Measurements from ENCODE around the gene INF2.
"Not testable (repeated sequence)": the region's sequence is repeated elsewhere in the genome, so short reads cannot be mapped to it uniquely, and the experiment has no call there.

Gene INF2

GRCh38 chr14:104723651-104724406 lies 34.4 kb downstream of the INF2 start, which contains the start of gene ADSS1:
TSS of gene ADSS1 (plus strand) at chr14:104724229. CDS start at chr14:104724271, 42 bp downstream.
- DNase-seq (peak; percentile 63 to 75), ATAC-seq (peak; percentile 76)
- H3K27ac Mint-ChIP-seq: no peak within 1 kb of the TSS

DNA sequence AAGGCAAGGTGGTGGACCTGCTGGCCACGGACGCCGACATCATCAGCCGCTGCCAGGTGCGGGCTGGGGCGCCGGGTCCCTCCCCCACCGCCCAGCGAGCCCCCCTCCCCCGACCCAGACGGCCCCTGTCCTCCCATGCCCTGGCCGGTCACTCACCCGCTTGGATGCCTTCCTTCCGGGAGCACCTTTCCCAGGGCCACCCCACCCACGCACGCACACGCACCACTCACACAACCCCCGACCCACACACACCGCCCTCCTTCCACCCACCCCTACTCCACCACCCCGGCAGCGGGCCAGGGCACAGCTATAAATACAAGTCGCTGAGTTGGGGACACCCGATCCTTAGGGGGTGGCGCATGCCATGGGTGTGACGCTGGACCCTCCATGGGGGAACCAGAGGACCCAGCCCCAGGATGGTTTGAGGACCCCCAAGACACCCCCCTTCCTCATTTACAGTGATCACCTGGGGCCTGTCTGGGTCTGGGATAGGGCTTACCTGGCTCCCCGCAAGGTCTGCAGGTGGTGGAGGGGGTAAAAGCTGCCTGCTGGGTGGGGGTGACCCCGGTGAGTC lies 35.1 kb downstream of the INF2 start:
- Mint-ChIP-seq H3K4me1 (peaks cover 16% of the 10 kb centered on the region), H3K9me3 (no peaks in the 10 kb centered on the region), H3K4me3 (peak overlapping the region; percentile 59 to 61), H3K27ac (no peak overlapping the region), H3K27me3 (no peaks in the 10 kb centered on the region)
- ATAC-seq (peak; percentile 42), DNase-seq (peak in 1 of 2 donors; percentile 25)

More at GRCh38 chr14:104723651-104724406, 34.4 kb downstream of the INF2 start, which contains the start of gene ADSS1:
- no peaks in the 10 kb centered on the region for H3K27me3 Mint-ChIP-seq
- H3K9me3 Mint-ChIP-seq: no peaks in the 10 kb centered on the region
- peak within 1 kb of the TSS; percentile 67 to 77 for H3K4me3 Mint-ChIP-seq
- peaks cover 16% of the 10 kb centered on the region for H3K4me1 Mint-ChIP-seq

DNA sequence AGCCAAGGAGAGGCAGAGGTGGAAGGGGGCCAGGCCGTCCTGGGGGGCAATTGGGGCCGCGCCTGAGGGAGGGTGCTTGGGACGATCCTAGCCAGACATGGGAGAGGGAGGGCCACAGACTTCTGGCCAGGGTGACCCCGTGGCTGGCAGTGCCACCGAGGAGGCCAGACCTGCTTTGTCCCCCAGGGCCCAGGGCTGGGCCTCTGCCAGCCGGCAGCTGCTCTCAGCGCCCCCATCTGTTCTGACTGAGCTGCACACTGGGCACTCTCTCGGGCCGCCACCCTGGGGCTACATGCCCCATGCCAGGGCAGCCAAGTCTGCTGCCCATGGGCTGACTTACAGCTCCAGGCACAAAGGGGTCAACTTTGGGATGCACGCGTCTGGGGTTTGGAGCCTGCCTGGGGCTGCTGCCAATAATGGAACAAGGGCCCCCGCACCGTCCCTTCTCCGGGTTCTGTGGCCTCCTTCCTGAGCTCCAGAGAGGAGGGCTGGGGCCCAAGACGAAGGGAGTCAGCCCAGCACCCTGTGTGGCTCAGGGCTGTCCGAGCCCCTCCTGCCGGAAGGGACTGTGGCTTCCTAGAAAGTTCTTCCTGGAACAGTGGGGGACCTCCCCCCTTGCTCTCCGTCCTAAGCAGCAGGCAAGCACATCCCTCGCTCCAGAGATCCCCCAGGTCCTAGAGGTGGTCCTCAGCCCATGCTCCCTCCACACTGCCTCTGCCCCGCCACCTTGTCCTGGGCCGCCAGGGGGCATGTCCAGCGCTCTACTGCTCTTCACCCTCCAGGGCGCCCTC lies 35.8 kb downstream of the INF2 start:
- no peak overlapping the region for H3K27ac Mint-ChIP-seq
- ATAC-seq (no peak), DNase-seq (no peak)
- H3K9me3 Mint-ChIP-seq: no peaks in the 10 kb centered on the region
- no peaks in the 10 kb centered on the region for H3K27me3 Mint-ChIP-seq
- peak overlapping the region; percentile 59 to 61 for H3K4me3 Mint-ChIP-seq
- H3K4me1 Mint-ChIP-seq: peaks cover 16% of the 10 kb centered on the region

DNA sequence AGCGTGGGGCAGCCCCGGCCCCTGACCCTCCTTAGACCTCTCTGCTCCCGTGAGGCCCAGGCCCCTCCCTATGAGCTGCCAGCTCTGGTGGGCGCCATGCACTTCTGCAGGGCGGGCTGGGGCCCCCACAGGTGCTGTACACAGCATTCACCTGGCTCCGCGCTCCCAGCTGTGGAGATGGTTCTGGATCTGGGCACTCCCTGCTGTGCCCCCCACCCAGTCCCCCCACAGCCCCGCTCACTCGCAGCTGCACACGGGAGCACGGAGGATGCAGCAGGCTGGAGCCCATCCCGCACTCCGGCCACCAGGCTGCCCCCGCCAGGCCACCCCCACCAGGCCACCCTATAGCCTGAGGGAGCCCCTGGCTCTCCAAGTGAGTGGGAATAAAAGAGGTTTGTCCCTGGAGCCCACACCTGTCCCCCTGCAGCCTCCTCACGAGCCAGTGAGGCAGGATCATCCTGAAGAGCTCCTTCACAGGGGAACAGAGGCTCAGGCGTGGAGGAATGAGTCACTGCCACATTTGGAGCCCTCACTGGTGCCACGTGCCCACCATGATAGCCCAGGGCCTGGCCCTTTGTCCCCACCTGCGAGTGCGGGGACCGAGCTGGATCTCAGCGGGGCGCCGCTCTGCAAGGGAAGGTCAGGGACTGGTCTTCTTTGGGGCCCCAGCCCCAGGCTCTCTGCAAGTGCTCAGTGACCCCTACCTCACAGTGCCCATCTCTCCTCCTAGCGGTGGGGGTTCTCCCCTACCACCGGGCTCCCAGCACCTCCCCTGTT lies 36.5 kb downstream of the INF2 start:
- Mint-ChIP-seq H3K27me3 (no peaks in the 10 kb centered on the region), H3K4me1 (peaks cover 16% of the 10 kb centered on the region)

DNA sequence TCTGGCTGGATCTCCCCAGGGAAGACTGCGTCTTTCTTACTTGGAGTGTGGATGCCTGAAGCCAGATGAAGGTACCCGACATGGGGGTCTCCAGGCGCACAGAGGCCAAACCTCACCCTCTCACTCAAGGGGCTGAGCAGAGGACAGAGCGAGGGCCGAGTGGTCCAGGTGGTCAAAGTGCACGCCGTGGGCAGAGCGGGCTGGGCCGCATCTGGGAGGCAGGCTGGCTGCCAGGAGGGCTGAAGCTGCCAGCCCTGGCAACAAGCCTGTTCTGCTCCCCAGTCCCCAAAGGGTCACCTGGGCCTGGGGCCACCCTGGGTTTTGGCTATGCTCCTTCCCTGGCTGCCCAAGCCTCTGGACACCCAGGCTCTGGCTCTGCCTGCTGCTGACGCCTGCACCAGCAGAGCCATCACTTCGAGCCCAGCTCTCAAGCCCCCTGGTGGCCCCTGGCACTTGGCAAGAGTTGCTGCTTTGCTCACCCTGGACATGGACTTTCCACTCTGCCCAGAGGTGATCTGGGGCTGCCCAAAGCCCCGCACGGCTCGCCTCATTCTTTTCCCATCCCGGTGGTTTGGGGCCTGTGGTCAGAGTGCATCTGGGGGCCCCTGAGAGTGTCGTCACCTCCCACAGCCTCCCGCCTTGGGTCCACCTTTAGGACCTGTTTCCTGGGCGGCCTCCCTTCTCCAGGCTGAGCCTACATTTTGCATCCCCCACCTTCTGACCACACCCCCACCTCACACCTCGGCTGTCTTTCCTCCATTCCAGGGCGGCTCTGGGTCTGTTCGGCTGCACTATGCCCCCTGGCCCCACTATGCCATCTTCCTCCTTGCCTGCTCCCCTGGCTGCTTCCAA lies 37.4 kb downstream of the INF2 start:
- no peak overlapping the region for H3K4me3 Mint-ChIP-seq
- H3K27ac Mint-ChIP-seq: no peak overlapping the region
- ATAC-seq: no peak

More for the DNA sequence above, 36.5 kb downstream of the INF2 start:
- H3K4me3 Mint-ChIP-seq: no peak overlapping the region
- ATAC-seq (peak; percentile 11), DNase-seq (no peak)
- no peak overlapping the region for H3K27ac Mint-ChIP-seq
- H3K9me3 Mint-ChIP-seq: no peaks in the 10 kb centered on the region

GRCh38 chr14:104728631-104729030 lies 39.2 kb downstream of the INF2 start:
- no peak for DNase-seq
- no peak for ATAC-seq
- no peak overlapping the region for H3K4me3 Mint-ChIP-seq
- H3K27me3 Mint-ChIP-seq: no peaks in the 10 kb centered on the region
- H3K9me3 Mint-ChIP-seq: no peaks in the 10 kb centered on the region
- peaks cover 16% of the 10 kb centered on the region for H3K4me1 Mint-ChIP-seq
- H3K27ac Mint-ChIP-seq: peak overlapping the region in 1 of 2 donors; percentile 65

More for the DNA sequence above, 37.4 kb downstream of the INF2 start:
- DNase-seq: no peak
- Mint-ChIP-seq H3K4me1 (peaks cover 16% of the 10 kb centered on the region), H3K27me3 (no peaks in the 10 kb centered on the region), H3K9me3 (no peaks in the 10 kb centered on the region)

GRCh38 chr14:104729176-104729834 lies 39.9 kb downstream of the INF2 start:
- not testable (repeated sequence) for H3K27me3 Mint-ChIP-seq, DNase-seq, ATAC-seq, H3K9me3 Mint-ChIP-seq, H3K4me3 Mint-ChIP-seq
- Mint-ChIP-seq H3K4me1 (peaks cover 16% of the 10 kb centered on the region), H3K27ac (peak overlapping the region; percentile 65)

DNA sequence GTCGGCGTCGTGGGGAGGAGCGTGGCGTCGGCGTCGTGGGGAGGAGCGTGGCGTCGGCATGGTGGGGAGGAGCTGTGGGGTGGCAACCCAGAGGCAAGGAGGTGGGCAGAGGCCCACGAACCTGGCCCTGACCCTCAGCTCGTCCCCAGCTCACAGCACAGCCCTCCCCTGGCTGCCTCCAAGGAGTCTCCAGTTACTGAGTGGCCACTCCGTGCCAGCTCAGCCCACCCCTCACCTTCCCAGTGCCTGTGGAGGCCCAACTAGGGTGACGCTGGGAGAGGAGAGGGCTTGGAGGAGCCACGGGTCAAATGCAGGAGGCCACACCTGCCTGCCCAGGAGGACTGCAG lies 40.4 kb downstream of the INF2 start:
- H3K27me3 Mint-ChIP-seq: no peaks in the 10 kb centered on the region
- H3K4me3 Mint-ChIP-seq: no peak overlapping the region
- ATAC-seq: no peak
- no peak overlapping the region for H3K27ac Mint-ChIP-seq
- no peaks in the 10 kb centered on the region for H3K9me3 Mint-ChIP-seq
- peaks cover 13% of the 10 kb centered on the region for H3K4me1 Mint-ChIP-seq
- DNase-seq: no peak

DNA sequence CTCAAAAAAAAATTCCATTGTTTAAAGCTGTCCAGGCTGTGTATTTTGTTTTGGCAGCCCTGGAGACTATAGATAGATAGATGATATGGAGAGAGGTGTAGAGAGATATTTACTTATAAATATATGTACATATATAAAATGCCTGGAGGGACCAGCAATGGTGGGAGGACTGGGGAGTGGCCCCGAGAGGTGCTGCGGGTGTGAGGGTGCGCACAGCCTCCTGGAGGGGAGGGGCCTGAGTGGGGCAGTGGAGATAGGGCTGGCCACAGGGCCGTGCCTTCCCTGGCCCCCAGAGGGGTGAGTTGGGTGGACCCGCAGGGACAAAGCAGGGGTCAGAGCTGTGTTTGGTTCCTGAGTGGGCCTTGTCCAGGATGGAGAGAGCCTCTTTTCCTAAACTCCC lies 41.1 kb downstream of the INF2 start:
- Mint-ChIP-seq H3K4me1 (peaks cover 6% of the 10 kb centered on the region), H3K27me3 (no peaks in the 10 kb centered on the region)
- ATAC-seq: no peak

GRCh38 chr14:104731320-104732294 lies 42.2 kb downstream of the INF2 start:
- no peak for DNase-seq
- ATAC-seq: peak; percentile 40
- Mint-ChIP-seq H3K9me3 (no peaks in the 10 kb centered on the region), H3K27me3 (no peaks in the 10 kb centered on the region), H3K4me1 (peaks cover 5% of the 10 kb centered on the region), H3K27ac (no peak overlapping the region), H3K4me3 (no peak overlapping the region)

More for the DNA sequence above, 41.1 kb downstream of the INF2 start:
- DNase-seq: no peak
- Mint-ChIP-seq H3K27ac (no peak overlapping the region), H3K9me3 (no peaks in the 10 kb centered on the region), H3K4me3 (no peak overlapping the region)

DNA sequence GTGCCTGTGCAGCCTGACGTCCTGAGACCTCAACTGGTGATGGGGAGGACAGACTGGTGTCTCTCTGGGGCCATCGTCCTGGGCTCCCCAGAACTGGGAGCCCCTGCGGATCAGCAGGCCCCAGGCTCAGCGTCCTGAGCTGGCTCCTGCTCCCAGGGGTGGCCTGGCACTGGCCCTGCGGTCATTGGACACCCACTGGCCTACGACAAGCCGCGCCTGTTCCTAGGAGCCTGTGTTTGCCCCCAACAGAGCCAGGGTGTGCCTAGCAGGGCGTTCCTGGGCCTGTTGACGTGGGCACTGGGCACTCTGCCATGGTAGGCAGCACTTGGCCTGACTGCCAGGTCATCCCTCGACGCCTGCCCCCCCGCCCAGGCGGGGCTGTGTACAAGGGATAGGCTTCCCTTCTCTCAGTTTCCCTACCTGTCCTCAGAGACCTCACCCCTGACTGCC lies 43.0 kb downstream of the INF2 start:
- no peaks in the 10 kb centered on the region for H3K9me3 Mint-ChIP-seq
- no peak overlapping the region for H3K4me3 Mint-ChIP-seq
- no peaks in the 10 kb centered on the region for H3K27me3 Mint-ChIP-seq
- ATAC-seq (no peak), DNase-seq (no peak)
- H3K27ac Mint-ChIP-seq: no peak overlapping the region
- H3K4me1 Mint-ChIP-seq: peaks cover 5% of the 10 kb centered on the region

DNA sequence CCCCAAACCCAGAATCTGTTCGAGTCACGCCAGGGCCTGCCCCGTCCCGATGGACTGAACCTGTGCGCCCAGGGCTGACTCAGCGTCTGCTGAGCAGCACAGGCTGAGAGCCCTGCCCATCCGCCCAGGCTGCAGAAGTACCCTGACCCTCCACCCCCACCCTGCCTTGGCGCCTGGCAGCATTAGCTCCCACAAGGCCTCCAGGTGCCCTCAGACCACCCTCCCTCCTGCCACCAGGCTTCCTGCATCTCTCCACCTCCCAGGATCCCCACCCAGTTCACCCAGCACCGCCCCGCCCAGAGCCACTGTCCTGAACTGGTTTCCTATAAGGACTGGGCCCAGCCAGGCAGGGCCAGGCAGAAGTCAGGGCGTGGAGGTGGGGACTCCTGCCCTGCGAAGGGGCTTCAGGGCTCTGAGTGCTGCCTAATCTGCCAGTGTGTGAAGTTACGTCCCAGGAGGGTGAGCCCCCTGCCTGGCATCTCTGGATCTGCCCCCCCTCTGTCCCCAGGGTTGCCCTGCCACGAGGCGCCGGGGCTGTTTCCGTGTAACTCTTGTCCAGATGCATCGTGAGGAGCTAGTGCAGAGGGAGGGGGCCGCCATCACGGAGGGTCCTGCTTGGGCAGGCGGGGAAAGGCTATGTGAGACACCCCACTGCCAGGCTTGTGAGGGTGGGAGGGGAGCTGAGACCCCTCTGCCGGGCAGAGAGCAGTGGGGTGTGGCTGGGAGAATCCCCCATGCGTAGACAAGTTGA lies 43.7 kb downstream of the INF2 start:
- Mint-ChIP-seq H3K27ac (peak overlapping the region in 1 of 2 donors; percentile 8), H3K4me3 (no peak overlapping the region), H3K9me3 (no peaks in the 10 kb centered on the region), H3K27me3 (no peaks in the 10 kb centered on the region), H3K4me1 (no peaks in the 10 kb centered on the region)
- ATAC-seq (no peak), DNase-seq (no peak)
